ENCODE measurements around the gene MTMR11. TPM values are rescaled to one million over a fixed set of nuclear protein-coding genes. Genes with fewer than 3 reads are reported as not detected.

Gene MTMR11
- total RNA-seq: 14.1 and 27.9 TPM in 2 replicates

- H3K27me3 ChIP-seq (ENCODE audit: control insufficient read depth, insufficient read depth, low read length): no peaks in the 10 kb centered on the region
- TF ChIP-seq CTCF (IDR thresholded peaks at IDR 0.05; ENCODE audit: insufficient read depth, low read length, poor library complexity, severe bottlenecking): no peak
- DNase-seq (ENCODE audit: low read depth): no peak
- H3K4me3 ChIP-seq (ENCODE audit: low read depth, low read length): peak within 1 kb of the TSS; percentile 58
- H3K36me3 ChIP-seq (ENCODE audit: control insufficient read depth, insufficient read depth, low read length): peaks cover 1% of the 10 kb centered on the region
Measured at GRCh38 chr1:149936170-149936991, at the start of gene MTMR11. Gene MTMR11 (minus strand): TSS chr1:149936879. CDS start chr1:149936647, 232 bp downstream.

- H3K4me3 ChIP-seq (ENCODE audit: low read depth, low read length): no peak overlapping the region
- no peaks in the 10 kb centered on the region for H3K36me3 ChIP-seq (ENCODE audit: control insufficient read depth, insufficient read depth, low read length)
- no peak for DNase-seq (ENCODE audit: low read depth)
- no peaks in the 10 kb centered on the region for H3K27me3 ChIP-seq (ENCODE audit: control insufficient read depth, insufficient read depth, low read length)
- TF ChIP-seq CTCF (IDR thresholded peaks at IDR 0.05; ENCODE audit: insufficient read depth, low read length, poor library complexity, severe bottlenecking): no peak
Measured at GRCh38 chr1:149979972-149980540, 43.4 kb upstream of the MTMR11 start.

- Histone ChIP-seq H3K27me3 (ENCODE audit: control insufficient read depth, insufficient read depth, low read length) (no peaks in the 10 kb centered on the region), H3K4me3 (ENCODE audit: low read depth, low read length) (no peak overlapping the region), H3K36me3 (ENCODE audit: control insufficient read depth, insufficient read depth, low read length) (no peaks in the 10 kb centered on the region)
- no peak for DNase-seq (ENCODE audit: low read depth)
- TF ChIP-seq CTCF (IDR thresholded peaks at IDR 0.05; ENCODE audit: insufficient read depth, low read length, poor library complexity, severe bottlenecking): no peak
Measured at GRCh38 chr1:149979245-149979971, 42.7 kb upstream of the MTMR11 start.

GRCh38 chr1:149978547-149979023, 41.9 kb upstream of the MTMR11 start:
- no peak for TF ChIP-seq CTCF (IDR thresholded peaks at IDR 0.05; ENCODE audit: insufficient read depth, low read length, poor library complexity, severe bottlenecking)
- DNase-seq (ENCODE audit: low read depth): no peak
- no peak overlapping the region for H3K4me3 ChIP-seq (ENCODE audit: low read depth, low read length)
- H3K27me3 ChIP-seq (ENCODE audit: control insufficient read depth, insufficient read depth, low read length): no peaks in the 10 kb centered on the region
- H3K36me3 ChIP-seq (ENCODE audit: control insufficient read depth, insufficient read depth, low read length): no peaks in the 10 kb centered on the region

GRCh38 chr1:149977345-149977744, 40.7 kb upstream of the MTMR11 start:
- H3K27me3 ChIP-seq (ENCODE audit: control insufficient read depth, insufficient read depth, low read length): no peaks in the 10 kb centered on the region
- DNase-seq (ENCODE audit: low read depth): no peak
- no peak for TF ChIP-seq CTCF (IDR thresholded peaks at IDR 0.05; ENCODE audit: insufficient read depth, low read length, poor library complexity, severe bottlenecking)
- no peak overlapping the region for H3K4me3 ChIP-seq (ENCODE audit: low read depth, low read length)
- H3K36me3 ChIP-seq (ENCODE audit: control insufficient read depth, insufficient read depth, low read length): no peaks in the 10 kb centered on the region
